ENCODE measurements around the gene CDC42BPA.
"Not testable (repeated sequence)": the region's sequence is repeated elsewhere in the genome, so short reads cannot be mapped to it uniquely, and the experiment has no call there.

The CDC42BPA gene

DNA sequence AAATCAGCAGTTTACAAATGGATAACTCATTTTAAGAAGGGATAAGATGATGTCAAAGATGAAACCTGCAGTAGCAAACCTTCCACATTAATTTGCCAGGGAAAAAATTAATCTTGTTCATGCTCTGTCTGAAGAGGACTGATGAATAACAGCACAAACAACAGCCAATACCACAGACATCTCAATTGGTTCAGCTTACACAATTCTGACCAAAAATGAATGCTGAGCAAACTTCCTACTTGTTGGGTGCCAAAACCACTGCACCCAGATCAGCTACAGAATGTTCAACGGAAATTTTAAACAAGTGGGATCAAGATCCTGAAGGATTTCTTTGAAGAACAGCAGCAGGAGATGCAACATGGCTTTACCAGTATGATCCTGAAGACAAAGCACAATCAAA is 279.9 kb downstream of the CDC42BPA start:
- no peak for DNase-seq

GRCh38 chr1:227037121-227037520 is 281.2 kb downstream of the CDC42BPA start:
- DNase-seq = no peak

- no peak for DNase-seq
Observed at GRCh38 chr1:227035316-227035715, 283.0 kb downstream of the CDC42BPA start.

DNA sequence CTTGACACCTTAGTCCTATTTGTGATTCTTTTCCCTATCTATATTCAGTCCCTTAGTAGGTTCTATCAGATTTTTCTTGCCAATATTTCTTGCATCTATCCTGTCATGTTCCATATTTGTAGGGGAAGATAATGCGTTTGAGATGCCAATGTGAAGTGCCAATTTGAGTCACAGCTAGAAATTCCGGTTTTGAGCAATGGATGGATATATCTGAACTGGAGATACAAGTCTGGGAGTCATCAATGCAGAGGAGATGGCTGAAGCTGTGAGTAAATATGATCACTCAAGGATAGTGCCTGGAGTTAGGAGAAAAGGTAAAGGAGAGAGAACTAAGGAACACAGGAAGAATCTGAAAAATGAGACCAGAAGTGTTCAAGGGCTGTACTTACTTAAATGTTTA is 284.4 kb downstream of the CDC42BPA start:
- no peak for DNase-seq

GRCh38 chr1:227032396-227032795 is 285.9 kb downstream of the CDC42BPA start:
- no peak for DNase-seq

- no peak for DNase-seq
Observed at GRCh38 chr1:227016990-227017389, 301.3 kb downstream of the CDC42BPA start.

DNA sequence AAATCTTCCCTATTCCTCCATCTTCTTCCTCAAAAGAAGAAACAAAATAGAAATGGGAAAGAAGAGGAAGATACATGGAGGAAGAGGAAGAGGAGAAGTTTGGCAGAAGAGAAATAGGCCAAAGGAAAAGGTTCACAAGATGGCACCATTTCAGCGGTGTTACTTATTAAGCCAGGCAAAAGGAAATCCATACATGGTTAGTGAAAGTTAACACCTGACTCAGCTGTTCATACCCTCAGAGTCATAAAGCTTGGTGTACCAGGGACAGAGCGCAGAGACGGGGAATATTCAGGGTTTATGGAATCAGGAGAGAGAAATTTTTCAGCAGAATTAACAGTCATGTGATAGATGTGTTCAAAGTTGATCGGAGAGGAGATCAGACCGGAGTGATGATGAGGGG is 307.6 kb downstream of the CDC42BPA start:
- no peak for DNase-seq

GRCh38 chr1:227009937-227010336 is 308.4 kb downstream of the CDC42BPA start:
- DNase-seq = no peak

DNA sequence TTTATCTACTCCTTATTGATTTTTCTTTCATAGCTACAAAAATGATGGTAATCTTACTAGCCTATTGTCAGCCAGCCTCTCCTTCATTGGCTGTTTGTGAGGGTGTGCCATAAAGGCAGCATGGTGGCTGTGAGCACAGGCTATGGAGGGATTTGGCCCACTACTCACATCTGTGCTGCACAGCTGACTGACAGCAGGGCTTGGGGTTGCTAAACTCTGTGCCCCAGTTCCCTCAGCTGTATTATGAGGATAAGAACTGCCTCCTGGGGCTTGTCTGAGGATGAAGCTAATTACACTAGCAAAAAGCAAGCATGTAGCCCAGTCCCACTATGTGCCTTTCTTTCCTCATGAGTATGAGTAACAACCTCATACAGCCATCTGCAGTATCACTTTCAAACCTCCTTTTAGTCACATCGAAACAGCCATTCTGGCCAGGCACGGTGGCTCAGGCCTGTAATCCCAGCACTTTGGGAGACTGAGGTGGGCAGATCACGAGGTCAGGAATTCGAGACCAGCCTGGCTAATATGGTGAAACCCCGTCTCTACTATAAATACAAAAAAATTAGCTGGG is 312.0 kb downstream of the CDC42BPA start:
- no peak for DNase-seq

DNA sequence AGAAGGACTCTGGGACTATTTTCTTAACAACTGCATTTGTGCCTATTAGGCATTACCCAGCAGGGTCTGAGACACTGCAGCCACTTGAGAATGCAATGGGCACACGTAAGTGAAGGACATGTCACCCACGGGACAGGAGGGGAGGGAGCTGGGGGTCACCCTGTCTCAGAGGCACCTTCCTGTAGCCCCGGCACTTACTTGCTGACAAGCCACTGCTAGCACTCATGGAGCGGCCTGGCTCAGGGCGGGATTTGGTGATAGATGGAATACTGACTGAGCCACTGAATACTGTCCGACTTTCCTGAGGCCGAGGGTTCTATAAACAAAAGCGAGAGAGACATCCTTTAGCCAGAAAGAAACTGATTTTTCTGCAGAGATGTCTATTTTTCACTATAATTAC is 313.5 kb downstream of the CDC42BPA start:
- DNase-seq = no peak

- no peak for DNase-seq
Observed at GRCh38 chr1:227003165-227003564, 315.1 kb downstream of the CDC42BPA start.

DNA sequence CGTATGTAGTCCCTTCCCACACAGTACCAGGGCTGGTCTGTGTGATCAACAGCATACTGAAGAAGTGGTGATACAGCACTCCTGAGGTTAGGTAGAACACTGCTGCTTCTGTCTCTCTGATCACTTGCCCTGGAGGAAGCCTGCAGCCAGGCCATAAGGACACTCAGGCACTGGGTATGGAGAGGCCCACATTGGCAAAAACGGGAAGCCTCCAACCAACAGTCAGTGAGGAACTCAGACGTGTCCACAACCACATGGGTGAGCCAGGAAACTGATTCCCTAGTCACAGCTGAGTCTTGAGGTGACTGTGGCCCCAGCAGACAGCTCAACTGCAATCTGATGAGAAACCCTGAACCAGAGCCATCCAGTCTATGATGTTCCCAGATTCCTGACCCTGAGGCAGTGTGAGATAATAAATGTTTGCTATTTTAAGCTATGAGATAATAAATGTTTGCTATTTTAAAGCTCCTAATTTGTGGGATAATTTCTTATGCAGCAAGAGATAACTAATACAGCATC is 315.7 kb downstream of the CDC42BPA start:
- no peak for DNase-seq

DNA sequence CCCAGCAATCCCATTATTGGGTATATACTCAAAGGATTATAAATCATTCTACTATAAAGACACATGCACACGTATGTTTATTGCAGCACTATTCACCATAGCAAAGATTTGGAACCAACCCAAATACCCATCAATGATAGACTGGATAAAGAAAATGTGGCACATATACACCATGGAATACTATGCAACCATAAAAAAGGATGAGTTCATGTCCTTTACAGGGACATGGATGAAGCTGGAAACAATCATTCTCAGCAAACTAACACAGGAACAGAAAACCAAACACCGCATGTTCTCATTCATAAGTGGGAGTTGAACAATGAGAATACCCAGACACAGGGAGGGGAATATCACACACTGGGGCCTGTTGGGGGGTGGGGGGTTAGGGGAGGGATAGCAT is 318.7 kb downstream of the CDC42BPA start:
- not testable (repeated sequence) for DNase-seq

GRCh38 chr1:226995365-226996332 is 322.6 kb downstream of the CDC42BPA start:
- no peak for DNase-seq

GRCh38 chr1:226994586-226995364 is 323.5 kb downstream of the CDC42BPA start:
- no peak for DNase-seq

- DNase-seq = no peak
Observed at GRCh38 chr1:226993814-226994585, 324.3 kb downstream of the CDC42BPA start.

GRCh38 chr1:226991920-226992319 is 326.4 kb downstream of the CDC42BPA start:
- DNase-seq = no peak

- DNase-seq = no peak
Observed at GRCh38 chr1:226990133-226990716, 328.1 kb downstream of the CDC42BPA start.

GRCh38 chr1:226989085-226989920 is 329.0 kb downstream of the CDC42BPA start:
- DNase-seq = no peak

DNA sequence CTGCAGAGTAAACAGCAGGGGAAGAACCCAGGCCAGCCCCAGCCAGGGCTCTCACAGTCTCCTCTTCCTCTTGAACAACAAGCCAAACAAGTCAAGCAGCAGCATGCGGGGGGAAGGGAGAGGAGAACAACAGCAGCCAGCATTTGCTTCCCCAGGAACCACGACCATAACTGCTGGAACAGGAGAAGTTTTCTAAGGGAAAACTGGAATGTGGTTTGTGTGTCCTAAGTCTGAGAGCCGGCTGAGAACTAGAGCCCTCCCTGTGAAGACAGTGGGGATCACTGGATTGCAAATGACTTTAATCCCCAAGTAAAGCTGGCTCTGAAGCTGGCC is 330.0 kb downstream of the CDC42BPA start:
- DNase-seq = no peak

DNA sequence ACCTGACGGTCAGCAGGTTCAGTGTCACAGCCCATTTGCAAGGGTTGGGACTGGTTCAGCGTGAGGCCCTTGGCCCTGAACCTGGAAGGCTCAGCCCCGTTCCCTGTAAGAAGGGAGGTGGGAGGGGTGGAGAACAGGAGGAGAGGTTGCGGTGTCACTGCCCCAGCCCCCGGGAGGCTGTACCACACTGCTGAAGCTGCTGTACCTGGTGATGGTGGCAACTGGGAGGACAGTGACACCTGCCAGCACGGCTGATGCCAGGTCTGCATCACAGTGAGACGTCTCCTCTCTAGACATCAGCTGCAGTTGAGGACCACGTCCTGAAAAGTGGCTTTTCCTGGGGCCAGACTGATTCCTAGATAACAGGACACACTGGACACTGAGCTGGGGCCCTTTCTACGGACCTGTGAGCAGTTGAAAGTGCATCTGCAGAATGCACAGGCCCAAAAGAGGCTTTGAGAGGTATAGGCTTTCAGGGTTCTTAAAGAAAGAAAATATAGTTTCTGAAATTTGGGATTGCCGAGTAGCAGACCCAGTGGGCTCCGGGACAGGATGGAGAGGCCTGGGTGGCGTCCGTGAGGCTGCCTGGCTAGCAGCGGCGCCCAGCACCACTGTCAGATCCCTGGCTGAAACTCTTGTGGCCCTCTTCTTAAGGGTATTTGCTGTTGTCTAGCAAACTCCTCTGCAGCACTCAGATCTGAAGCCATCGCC is 330.5 kb downstream of the CDC42BPA start:
- DNase-seq = no peak
